ENCODE results near the gene RBP4. TPM values are rescaled to one million over a fixed set of nuclear protein-coding genes. Genes with fewer than 3 reads are reported as not detected.

Gene RBP4
- total RNA-seq, 1 experiment from 2014 or later, result 1.5 TPM

- TF ChIP-seq, protein P1, sequence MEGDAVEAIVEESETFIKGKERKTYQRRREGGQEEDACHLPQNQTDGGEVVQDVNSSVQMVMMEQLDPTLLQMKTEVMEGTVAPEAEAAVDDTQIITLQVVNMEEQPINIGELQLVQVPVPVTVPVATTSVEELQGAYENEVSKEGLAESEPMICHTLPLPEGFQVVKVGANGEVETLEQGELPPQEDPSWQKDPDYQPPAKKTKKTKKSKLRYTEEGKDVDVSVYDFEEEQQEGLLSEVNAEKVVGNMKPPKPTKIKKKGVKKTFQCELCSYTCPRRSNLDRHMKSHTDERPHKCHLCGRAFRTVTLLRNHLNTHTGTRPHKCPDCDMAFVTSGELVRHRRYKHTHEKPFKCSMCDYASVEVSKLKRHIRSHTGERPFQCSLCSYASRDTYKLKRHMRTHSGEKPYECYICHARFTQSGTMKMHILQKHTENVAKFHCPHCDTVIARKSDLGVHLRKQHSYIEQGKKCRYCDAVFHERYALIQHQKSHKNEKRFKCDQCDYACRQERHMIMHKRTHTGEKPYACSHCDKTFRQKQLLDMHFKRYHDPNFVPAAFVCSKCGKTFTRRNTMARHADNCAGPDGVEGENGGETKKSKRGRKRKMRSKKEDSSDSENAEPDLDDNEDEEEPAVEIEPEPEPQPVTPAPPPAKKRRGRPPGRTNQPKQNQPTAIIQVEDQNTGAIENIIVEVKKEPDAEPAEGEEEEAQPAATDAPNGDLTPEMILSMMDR (IDR thresholded peaks at IDR 0.05; ENCODE audit: unreplicated experiment), result no peak
- no peaks in the 10 kb centered on the region for H3K4me1 Mint-ChIP-seq (ENCODE audit: low read depth, unreplicated experiment)
- no peaks in the 10 kb centered on the region for H3K36me3 Mint-ChIP-seq (ENCODE audit: insufficient read depth, unreplicated experiment)
- H3K4me3 Mint-ChIP-seq (ENCODE audit: low read depth, unreplicated experiment), result no peak overlapping the region
- no peaks in the 10 kb centered on the region for H3K9me3 Mint-ChIP-seq (ENCODE audit: low read depth, unreplicated experiment)
- no peak for DNase-seq
- BruUV-seq (replicated peaks), result no TSS peak
- CTCF ChIA-PET, result no interaction called here
- no peak overlapping the region for H3K27ac Mint-ChIP-seq (ENCODE audit: unreplicated experiment)
- intact Hi-C loops (cut with micrococcal nuclease; ENCODE audit: unreplicated experiment), result no loop called here
- H3K27me3 Mint-ChIP-seq (ENCODE audit: unreplicated experiment), result peaks cover 3% of the 10 kb centered on the region
Measured at GRCh38 chr10:93614101-93614825, 13.2 kb upstream of the RBP4 start.

DNA sequence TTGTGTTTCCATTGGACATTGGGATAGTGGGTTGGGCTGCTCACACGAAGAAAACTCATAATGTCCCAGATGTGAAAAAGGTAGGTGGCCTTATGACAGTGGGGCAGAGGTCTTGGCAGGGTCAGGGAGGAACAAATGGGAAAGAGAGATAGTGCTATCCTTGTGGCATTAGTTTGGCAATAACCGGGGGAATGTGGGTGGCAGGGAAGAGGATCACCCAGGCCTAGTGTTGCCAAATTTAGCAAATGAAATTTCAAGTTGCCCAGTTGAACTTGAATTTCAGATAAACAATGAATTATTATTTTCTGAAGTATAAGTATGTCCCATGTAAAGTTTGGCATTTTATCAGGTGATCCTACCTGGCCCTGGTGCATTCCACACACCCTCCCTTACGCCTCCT, 12.1 kb upstream of the RBP4 start:
- TF ChIP-seq, protein P1 (IDR thresholded peaks at IDR 0.05; ENCODE audit: unreplicated experiment), result no peak

DNA sequence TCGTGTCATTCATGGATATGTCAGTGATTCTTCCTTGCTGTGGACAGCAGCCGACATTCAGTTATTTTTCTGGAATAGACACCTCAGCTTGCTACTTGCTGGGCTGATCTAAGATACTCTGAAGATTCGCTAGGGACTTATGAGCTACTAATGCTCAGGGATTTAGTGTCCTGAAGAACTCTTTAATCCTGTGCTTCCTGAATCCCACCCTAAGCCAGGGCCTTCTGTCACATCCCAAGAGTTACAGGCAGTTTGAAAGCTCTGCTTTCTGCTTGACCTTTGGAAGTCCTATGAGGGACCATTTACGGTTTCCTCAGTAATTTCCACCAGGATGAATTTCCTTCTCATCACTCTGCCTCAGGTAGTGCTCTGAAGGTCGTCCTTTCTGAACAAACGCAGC, 11.3 kb upstream of the RBP4 start, which contains the start of gene PDE6C:
TSS of gene PDE6C (plus strand) at position 227 of the 400 bp plus-strand sequence. CDS start 189 bp downstream, outside the sequence.
- Mint-ChIP-seq H3K9me3 (ENCODE audit: low read depth, unreplicated experiment) (no peaks in the 10 kb centered on the region), H3K27me3 (ENCODE audit: unreplicated experiment) (peaks cover 12% of the 10 kb centered on the region), H3K4me3 (ENCODE audit: low read depth, unreplicated experiment) (no peak within 1 kb of the TSS), H3K36me3 (ENCODE audit: insufficient read depth, unreplicated experiment) (no peaks in the 10 kb centered on the region), H3K4me1 (ENCODE audit: low read depth, unreplicated experiment) (no peaks in the 10 kb centered on the region), H3K27ac (ENCODE audit: unreplicated experiment) (no peak within 1 kb of the TSS)
- BruUV-seq (replicated peaks), result no TSS peak
- intact Hi-C loops (cut with micrococcal nuclease; ENCODE audit: unreplicated experiment), result no loop called here
- no peak for DNase-seq
- TF ChIP-seq, protein P1 (IDR thresholded peaks at IDR 0.05; ENCODE audit: unreplicated experiment), result no peak
- CTCF ChIA-PET, result no interaction called here

More for the DNA sequence above, 12.1 kb upstream of the RBP4 start:
- H3K27me3 Mint-ChIP-seq (ENCODE audit: unreplicated experiment), result peaks cover 12% of the 10 kb centered on the region
- H3K4me1 Mint-ChIP-seq (ENCODE audit: low read depth, unreplicated experiment), result no peaks in the 10 kb centered on the region
- no peaks in the 10 kb centered on the region for H3K36me3 Mint-ChIP-seq (ENCODE audit: insufficient read depth, unreplicated experiment)
- CTCF ChIA-PET, result no interaction called here
- H3K9me3 Mint-ChIP-seq (ENCODE audit: low read depth, unreplicated experiment), result no peaks in the 10 kb centered on the region
- H3K27ac Mint-ChIP-seq (ENCODE audit: unreplicated experiment), result no peak overlapping the region
- intact Hi-C loops (cut with micrococcal nuclease; ENCODE audit: unreplicated experiment), result no loop called here
- no peak overlapping the region for H3K4me3 Mint-ChIP-seq (ENCODE audit: low read depth, unreplicated experiment)
- DNase-seq, result no peak
- BruUV-seq (replicated peaks), result no TSS peak

DNA sequence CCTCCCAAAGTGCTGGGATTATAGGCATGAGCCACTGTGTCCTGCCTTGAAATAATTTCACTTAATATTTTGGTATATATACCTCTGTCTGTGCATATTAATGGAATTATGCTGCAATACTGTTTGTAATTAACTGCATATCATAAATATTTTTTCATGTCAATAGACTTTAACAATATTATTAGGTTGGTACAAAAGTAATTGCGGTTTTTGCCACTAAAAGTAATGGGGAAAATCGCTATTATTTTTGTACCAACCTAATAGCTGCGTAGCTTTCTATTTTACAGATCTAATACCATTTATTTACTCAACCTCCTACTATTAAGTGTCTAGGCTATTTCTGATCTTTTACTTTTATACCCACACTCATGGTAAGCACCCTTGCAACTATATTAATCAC, 7.4 kb upstream of the RBP4 start:
- CTCF ChIA-PET, result no interaction called here
- DNase-seq, result no peak
- peaks cover 12% of the 10 kb centered on the region for H3K27me3 Mint-ChIP-seq (ENCODE audit: unreplicated experiment)
- intact Hi-C loops (cut with micrococcal nuclease; ENCODE audit: unreplicated experiment), result no loop called here
- no peak overlapping the region for H3K4me3 Mint-ChIP-seq (ENCODE audit: low read depth, unreplicated experiment)
- no TSS peak for BruUV-seq (replicated peaks)
- H3K9me3 Mint-ChIP-seq (ENCODE audit: low read depth, unreplicated experiment), result no peaks in the 10 kb centered on the region
- H3K27ac Mint-ChIP-seq (ENCODE audit: unreplicated experiment), result no peak overlapping the region
- no peaks in the 10 kb centered on the region for H3K4me1 Mint-ChIP-seq (ENCODE audit: low read depth, unreplicated experiment)
- TF ChIP-seq, protein P1 (IDR thresholded peaks at IDR 0.05; ENCODE audit: unreplicated experiment), result no peak
- no peaks in the 10 kb centered on the region for H3K36me3 Mint-ChIP-seq (ENCODE audit: insufficient read depth, unreplicated experiment)

Data from Calu3 (cell line).